SK-N-MC (cell line): ENCODE data around the gene RALGAPA2.

Source experiments
- EZH2 ChIP-seq: fragments of 200-600 bp; sonication (generic); IDR thresholded peaks from one replicate; pipeline ENCODE4 v1.6.1; 2017; ENCODE audit warnings: antibody characterized with exemption
- FOXP2 ChIP-seq: optimal IDR thresholded peaks from 2 replicates; pipeline ENCODE3; 2011; ENCODE audit warnings: mild to moderate bottlenecking, moderate library complexity; ENCODE audit not compliant: insufficient read depth; ENCODE audit errors: extremely low read length, control extremely low read depth
- POLR2AphosphoS5 ChIP-seq: IDR thresholded peaks from 2 replicates; pipeline ENCODE4 v1.6.1; 2012; ENCODE audit warnings: mild to moderate bottlenecking, low read depth, low read length, borderline replicate concordance

DNA sequence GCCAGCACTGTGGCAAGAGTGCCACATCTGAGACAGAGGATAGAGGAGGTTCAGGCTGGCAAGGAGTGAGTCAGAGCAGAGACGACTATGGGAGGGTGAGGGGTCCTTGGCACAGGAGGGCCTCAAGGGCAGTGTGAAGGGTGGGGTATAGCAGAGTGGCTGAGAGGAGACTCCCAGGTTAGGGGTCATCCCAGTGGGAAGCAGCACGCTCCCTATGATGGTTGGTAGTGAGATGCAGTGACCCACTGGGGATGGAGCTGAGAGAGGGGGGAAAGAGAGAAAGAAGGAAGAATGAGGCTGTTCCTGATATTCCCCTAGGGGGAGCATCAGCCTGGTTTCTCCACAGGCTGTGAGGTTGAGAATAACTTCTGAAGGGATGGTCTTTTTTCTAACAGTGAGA lies 247.2 kb downstream of the RALGAPA2 start:
- TF ChIP-seq POLR2AphosphoS5 (no peak), EZH2 (no peak), FOXP2 (no peak)
